ENCODE measurements around the gene KCTD8. TPM values are rescaled to one million over a fixed set of nuclear protein-coding genes. Genes with fewer than 3 reads are reported as not detected.
A peak's percentile ranks its signal among the peaks of the same experiment; 100 is the strongest.

The KCTD8 gene
- total and polyA plus RNA-seq, 11 donors, result 0.15 to 2.9 (median 0.17) TPM; not detected in 8

DNA sequence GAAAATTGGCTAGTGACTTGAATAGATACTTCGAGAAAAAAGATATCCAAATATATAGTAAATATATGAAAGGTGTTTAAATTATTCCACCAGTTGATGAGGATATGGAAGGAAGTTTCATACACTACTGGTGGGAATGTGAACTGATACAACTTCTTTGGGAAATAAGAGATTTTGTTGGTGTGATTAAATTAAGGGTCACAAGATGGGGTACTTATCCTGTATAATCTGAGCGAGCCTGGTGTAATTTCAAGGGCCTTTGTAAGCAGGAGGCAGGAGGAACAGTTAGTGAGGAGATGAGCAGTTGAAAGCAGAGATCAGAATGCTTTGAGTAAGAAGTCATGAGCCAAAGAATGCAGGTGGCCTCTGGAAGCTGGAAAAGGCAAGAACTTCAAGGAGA lies 192.2 kb downstream of the KCTD8 start:
- H3K27ac ChIP-seq, result no peak overlapping the region
- DNase-seq, result no peak
- no peak for ATAC-seq
- intact Hi-C loops (cut with DNase I), result no loop called here
- peak in 2 of 12 donors; percentile 5 to 8 for TF ChIP-seq CTCF (IDR thresholded peaks at IDR 0.05)
- no peak for TF ChIP-seq POLR2A (IDR thresholded peaks at IDR 0.05)
- no peaks in the 10 kb centered on the region for H3K9me3 ChIP-seq
- H3K4me3 ChIP-seq, result no peak overlapping the region
- H3K27me3 ChIP-seq, result no peaks in the 10 kb centered on the region
- WGBS, 4 donors, result 50 to 67% (median 60%) methylated on average over 2 of the region's 2 CpGs
- H3K36me3 ChIP-seq, result no peaks in the 10 kb centered on the region
- no peaks in the 10 kb centered on the region for H3K4me1 ChIP-seq

- Histone ChIP-seq H3K9me3 (no peaks in the 10 kb centered on the region), H3K4me1 (no peaks in the 10 kb centered on the region), H3K27me3 (no peaks in the 10 kb centered on the region), H3K4me3 (no peak overlapping the region), H3K36me3 (no peaks in the 10 kb centered on the region), H3K27ac (no peak overlapping the region)
- no peak for TF ChIP-seq CTCF (IDR thresholded peaks at IDR 0.05)
- TF ChIP-seq POLR2A (IDR thresholded peaks at IDR 0.05), result no peak
- ATAC-seq (no peak), DNase-seq (no peak)
- intact Hi-C loops (cut with DNase I), result no loop called here
Measured at GRCh38 chr4:44237643-44238042, 211.0 kb downstream of the KCTD8 start.

DNA sequence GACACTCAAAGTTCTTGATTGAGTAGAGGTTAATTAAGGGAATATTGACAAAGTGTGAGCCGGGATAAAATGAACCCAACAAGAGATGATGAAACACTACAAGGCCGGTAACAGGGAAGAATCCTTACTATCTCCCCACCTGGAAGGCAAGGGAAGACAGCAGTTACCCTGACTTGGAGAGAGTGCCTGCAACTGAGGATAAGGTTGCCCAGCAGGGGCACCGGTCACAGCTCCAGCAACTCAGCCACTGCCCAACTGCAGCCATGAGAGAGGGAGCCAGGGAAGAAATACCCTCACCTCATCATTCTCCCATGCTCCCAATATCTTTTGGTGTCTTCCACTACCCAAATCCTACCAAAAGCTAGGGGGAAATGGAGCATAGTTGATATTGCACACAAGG lies 212.7 kb downstream of the KCTD8 start:
- no peaks in the 10 kb centered on the region for H3K9me3 ChIP-seq
- H3K4me3 ChIP-seq, result no peak overlapping the region
- H3K36me3 ChIP-seq, result no peaks in the 10 kb centered on the region
- no peak for ATAC-seq
- intact Hi-C loops (cut with DNase I), result no loop called here
- no peaks in the 10 kb centered on the region for H3K4me1 ChIP-seq
- TF ChIP-seq POLR2A (IDR thresholded peaks at IDR 0.05) (no peak), CTCF (IDR thresholded peaks at IDR 0.05) (no peak)
- DNase-seq, result no peak
- no peak overlapping the region for H3K27ac ChIP-seq
- WGBS, 4 donors, result 81 to 88% (median 87%) methylated on average over 3 of the region's 3 CpGs
- no peaks in the 10 kb centered on the region for H3K27me3 ChIP-seq

DNA sequence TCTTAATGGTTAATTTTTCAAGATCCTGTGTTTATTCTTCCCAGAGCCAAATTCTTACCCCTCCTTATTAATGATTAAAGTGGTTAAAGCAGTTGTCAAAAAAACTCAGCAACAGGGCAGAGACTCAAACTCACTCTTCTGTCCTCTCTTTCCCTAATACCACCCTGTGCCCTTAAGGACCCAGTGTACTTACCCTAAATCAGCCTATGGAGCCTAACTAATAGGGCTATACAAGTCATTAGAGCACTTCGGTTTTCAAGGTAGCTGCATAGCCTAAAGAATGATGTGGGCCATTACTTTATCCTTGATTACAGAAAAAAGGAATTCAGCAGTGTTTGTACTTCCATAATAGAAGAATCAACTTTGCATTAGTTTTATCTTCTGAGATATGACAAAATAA lies 216.3 kb downstream of the KCTD8 start:
- H3K9me3 ChIP-seq, result no peaks in the 10 kb centered on the region
- TF ChIP-seq CTCF (IDR thresholded peaks at IDR 0.05) (no peak), POLR2A (IDR thresholded peaks at IDR 0.05) (no peak)
- no peaks in the 10 kb centered on the region for H3K27me3 ChIP-seq
- H3K4me1 ChIP-seq, result no peaks in the 10 kb centered on the region
- ATAC-seq, result no peak
- H3K36me3 ChIP-seq, result no peaks in the 10 kb centered on the region
- no peak overlapping the region for H3K4me3 ChIP-seq
- H3K27ac ChIP-seq, result no peak overlapping the region
- no peak for DNase-seq
- 60 to 73% (median 67%) methylated on average over 1 of the region's 1 CpG for WGBS, 4 donors
- intact Hi-C loops (cut with DNase I), result no loop called here
